ENCODE results near the gene ELAPOR1. TPM values are rescaled to one million over a fixed set of nuclear protein-coding genes. Genes with fewer than 3 reads are reported as not detected.

ELAPOR1 gene
- total and polyA plus RNA-seq, 2 of the 4 experiments (the other 2 are of a cell fraction): 0.54 to 1.6 TPM

- no peak for TF ChIP-seq USF2 (IDR thresholded peaks at IDR 0.05; ENCODE audit: low read depth, low read length)
These were observed 34.7 kb upstream of the ELAPOR1 start (continued) for GRCh38 chr1:109079240-109079622.

GRCh38 chr1:109080441-109081082 lies 33.4 kb upstream of the ELAPOR1 start:
- H3K36me3 ChIP-seq (ENCODE audit: control insufficient read depth, insufficient read depth, low read length): no peaks in the 10 kb centered on the region
- TF ChIP-seq CHD1 (IDR thresholded peaks at IDR 0.05; ENCODE audit: low read depth, low read length) (no peak), CTCF (conservative IDR thresholded peaks at IDR 0.05; ENCODE audit: low read depth, low read length) (no peak), SMC3 (IDR thresholded peaks at IDR 0.05; ENCODE audit: low read depth, low read length) (no peak), CEBPB (IDR thresholded peaks at IDR 0.05; ENCODE audit: low read depth, low read length) (no peak), POLR2A (IDR thresholded peaks at IDR 0.05; ENCODE audit: low read depth, low read length) (no peak)
- no peak for DNase-seq
- no peak overlapping the region for H3K18ac ChIP-seq (ENCODE audit: low read depth, low read length)
- ChIA-PET POLR2A (ENCODE audit: unreplicated experiment) (no interaction called here), CTCF (no interaction called here)
- H4K91ac ChIP-seq (ENCODE audit: insufficient read depth, low read depth, low read length): no peak overlapping the region
- no peaks in the 10 kb centered on the region for H4K20me1 ChIP-seq (ENCODE audit: insufficient read depth, low read length)
- no peak overlapping the region for H2AK9ac ChIP-seq (replicated peaks; ENCODE audit: low read depth, low read length, poor library complexity)
- no peak overlapping the region for H3K4me3 ChIP-seq (ENCODE audit: insufficient read depth, low read depth, low read length)
- dilution Hi-C loops (cut with HindIII; ENCODE audit: low sequenced_read_pairs, unreplicated experiment): no loop called here
- no peak overlapping the region for H3K4ac ChIP-seq (ENCODE audit: low read depth, low read length)
- no peak overlapping the region for H2BK120ac ChIP-seq (ENCODE audit: low read depth, low read length)
- peaks cover 2 to 3% of the 10 kb centered on the region in 2 experiments; a peak in 3 of 4 replicates for H3K79me1 ChIP-seq (ENCODE audit: low read depth in 1 of 2, low read length in 2 of 2)
- H3K27ac ChIP-seq (ENCODE audit: insufficient read depth, low read length): no peak overlapping the region
- H2AK5ac ChIP-seq (ENCODE audit: low read depth, low read length): no peak overlapping the region
- H3K9ac ChIP-seq (ENCODE audit: low read depth, low read length): no peak overlapping the region
- no peak overlapping the region for H2BK20ac ChIP-seq (ENCODE audit: low read depth, low read length)
- H3K4me2 ChIP-seq (ENCODE audit: low read depth, low read length): no peak overlapping the region
- no peaks in the 10 kb centered on the region for H3K9me1 ChIP-seq (ENCODE audit: insufficient read depth, low read length)
- no peak overlapping the region for H2BK5ac ChIP-seq (ENCODE audit: low read depth, low read length, poor library complexity, severe bottlenecking)
- H3K27me3 ChIP-seq (ENCODE audit: control insufficient read depth, insufficient read depth, low read length): no peaks in the 10 kb centered on the region
- H2AFZ ChIP-seq (replicated peaks; ENCODE audit: low read length, poor library complexity): no peak overlapping the region
- no peaks in the 10 kb centered on the region for H3K4me1 ChIP-seq (ENCODE audit: control insufficient read depth, insufficient read depth, low read length)
- 100% methylated on average over 1 of the region's 5 CpGs; no CpG with 5 or more reads in 1 of the 2 experiments for WGBS, 2 experiments (ENCODE audit: extremely low coverage in 2 of 2, insufficient read length in 1 of 2)
- H3K23ac ChIP-seq (ENCODE audit: low read depth, low read length): no peak overlapping the region
- H3K14ac ChIP-seq (replicated peaks; ENCODE audit: low read depth, low read length): no peak overlapping the region
- H4K8ac ChIP-seq (ENCODE audit: low read depth in 2 of 2, low read length in 2 of 2): no peak overlapping the region
- H2BK15ac ChIP-seq (ENCODE audit: low read depth, low read length): no peak overlapping the region
- H3K56ac ChIP-seq (ENCODE audit: extremely low read depth, insufficient read depth, low read length): no peak overlapping the region
- ATAC-seq (ENCODE audit: low read depth): no peak
- intact Hi-C loops (cut with micrococcal nuclease): no loop called here
- no peak overlapping the region for H4K5ac ChIP-seq (ENCODE audit: low read depth, low read length)
- BruUV-seq (replicated peaks): no TSS peak
- in situ Hi-C loops (cut with MboI; ENCODE audit: low sequenced_read_pairs): no loop called here
- no peaks in the 10 kb centered on the region for H3K9me3 ChIP-seq (ENCODE audit: control insufficient read depth, insufficient read depth, low read length)

Measured in IMR-90 (cell line).